ENCODE data around the gene FOSB.

FOSB gene

DNA sequence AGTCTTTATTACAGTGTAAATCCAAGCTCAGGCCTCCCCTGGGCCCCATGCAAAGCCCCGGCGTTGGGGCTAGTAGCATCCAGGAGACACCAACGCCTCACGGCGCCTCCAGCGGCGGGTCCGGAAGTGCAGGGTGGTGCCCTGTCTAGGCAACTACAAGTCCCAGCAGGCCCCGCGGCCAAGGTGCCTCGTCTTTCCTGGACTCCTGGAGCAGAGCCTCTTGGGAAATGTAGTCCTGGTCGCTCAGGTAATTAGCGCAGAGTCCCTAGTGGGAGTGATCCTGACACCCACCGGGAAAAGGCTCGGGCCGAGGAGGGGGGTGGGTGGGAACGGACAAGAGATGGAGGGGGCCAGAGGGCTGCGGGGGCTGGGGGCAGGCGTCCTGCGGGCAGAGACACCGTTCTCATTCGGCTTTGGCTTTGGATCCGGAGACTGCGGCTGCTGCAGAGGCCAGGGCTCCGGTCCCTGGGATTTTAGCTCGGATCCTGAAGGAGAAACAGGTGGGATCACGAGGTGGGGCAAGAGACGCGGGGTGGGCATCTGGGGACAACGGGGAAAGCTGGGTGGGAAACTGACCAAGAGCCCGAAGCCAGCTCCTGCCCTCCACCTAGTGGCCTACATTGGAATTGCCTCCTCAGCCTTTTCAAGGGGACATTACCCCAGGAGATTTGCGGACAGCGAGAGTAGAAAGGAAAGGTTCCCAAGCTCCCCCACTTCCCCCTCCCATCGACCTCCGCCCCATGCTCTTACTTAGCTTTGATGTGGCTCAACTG is 17.7 kb downstream of the FOSB start:
- DNase-seq: peak; percentile 94

DNA sequence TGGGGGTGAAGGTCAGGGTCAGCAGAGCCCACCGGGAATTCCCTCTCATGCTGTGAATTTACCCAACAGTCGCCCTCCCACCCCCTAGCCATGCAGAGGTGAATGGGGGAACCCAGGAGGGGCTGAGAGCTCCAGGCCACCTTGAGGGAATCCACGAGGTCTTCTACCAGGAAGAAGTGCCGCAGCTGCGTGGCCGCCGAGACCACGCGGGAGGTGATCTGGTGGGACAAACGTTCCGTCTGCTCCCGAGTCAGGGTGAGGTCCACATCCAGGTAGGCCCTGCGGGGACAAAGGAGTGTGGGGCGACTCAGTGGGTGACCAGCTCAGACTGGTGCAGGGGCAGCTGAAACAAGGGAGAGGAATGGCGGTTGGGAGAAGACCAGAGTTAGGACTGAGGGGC is 20.9 kb downstream of the FOSB start:
- no peak for DNase-seq

DNA sequence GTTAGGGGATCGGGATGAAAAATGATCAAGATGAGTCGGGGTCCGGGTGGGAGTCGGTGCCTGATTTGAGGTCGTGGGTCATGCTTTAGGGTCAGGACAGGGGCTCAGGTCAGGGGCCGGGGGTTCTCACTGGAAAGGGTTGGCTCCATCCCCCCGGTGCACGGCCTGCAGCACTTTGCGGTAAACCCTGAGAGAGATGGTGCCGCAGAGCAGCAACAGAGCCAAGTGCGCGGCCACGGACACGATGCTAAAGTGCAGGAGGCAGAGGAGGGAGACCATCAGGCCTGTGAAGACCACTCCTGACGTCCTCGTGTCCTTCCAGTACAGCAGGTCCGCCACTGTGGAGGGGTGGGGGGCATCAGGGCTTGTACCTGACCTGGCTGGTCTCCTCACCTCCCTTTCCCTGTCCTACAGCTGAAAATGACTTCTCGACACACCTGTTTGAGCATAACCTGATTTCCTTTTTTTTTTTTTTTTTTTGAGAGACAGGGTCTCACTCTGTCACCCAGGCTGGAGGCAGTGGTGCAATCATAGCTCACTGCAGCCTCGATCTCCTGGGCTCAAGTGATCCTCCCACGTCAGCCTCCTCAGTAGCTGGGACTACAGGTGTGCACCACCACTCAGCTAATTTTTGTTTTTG is 21.5 kb downstream of the FOSB start:
- DNase-seq: no peak

DNA sequence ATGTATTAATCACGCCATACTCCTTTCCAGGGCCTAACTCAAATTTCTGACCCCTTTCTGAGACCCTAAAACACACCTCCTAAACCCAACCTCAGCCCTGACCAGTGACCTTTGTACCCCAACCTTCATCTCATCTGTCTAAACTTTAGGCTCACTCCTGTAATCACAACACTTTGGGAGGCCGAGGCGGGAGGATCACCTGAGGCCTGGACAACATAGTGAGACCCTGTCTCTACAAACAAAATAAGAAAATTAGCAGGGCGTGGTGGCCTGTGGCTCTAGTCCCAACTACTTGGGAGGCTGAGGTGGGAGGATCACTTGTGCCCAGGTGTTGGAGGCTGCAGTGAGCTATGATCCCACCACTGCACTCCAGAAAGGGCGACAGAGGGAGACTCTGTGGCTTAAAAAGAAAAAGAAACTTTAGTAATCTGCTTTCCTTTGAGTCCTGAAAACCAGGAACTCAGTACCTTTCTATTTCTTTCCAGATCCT is 24.4 kb downstream of the FOSB start:
- no peak for DNase-seq

DNA sequence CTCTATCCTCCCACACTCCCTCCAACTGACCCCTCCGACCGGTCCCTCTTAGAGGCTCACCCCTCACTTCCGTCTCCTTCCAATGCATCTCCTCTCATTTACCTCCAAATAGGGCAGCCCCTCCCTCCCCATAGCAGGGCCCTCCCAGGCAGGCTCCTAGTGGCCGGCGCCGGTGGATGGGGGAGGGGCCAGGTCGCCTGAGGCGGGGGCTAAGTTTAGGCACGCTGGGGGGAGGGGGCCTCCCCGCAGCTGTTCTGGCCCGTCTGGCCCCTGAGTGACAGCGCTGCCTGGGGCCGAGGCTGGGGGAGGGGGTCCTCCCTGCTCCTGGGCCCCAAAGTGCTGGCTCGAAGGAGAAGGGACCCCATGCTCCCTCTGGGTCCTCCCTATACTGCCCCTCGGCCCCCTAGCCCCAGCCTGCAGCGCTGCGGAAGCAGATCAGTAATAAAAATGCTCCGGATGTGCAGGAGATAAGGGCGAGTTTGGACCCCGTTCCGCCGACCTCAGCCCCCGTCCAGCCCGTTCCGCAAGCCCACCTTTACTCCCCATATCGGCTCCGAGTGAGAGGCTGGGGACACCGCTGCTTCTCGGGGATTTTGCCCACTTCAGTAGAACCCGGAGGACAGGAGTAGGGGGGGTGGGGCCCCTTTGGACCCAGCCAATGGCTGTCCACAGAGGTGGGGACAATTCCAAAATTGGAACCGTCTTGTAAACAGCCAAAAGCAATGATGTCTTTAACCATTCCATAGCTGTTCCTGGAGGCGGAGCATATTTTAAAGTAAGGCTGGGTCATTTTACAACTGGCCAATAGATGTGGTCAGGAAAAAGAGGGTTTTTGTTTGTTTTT is 25.1 kb downstream of the FOSB start:
- peak; percentile 75 for DNase-seq

DNA sequence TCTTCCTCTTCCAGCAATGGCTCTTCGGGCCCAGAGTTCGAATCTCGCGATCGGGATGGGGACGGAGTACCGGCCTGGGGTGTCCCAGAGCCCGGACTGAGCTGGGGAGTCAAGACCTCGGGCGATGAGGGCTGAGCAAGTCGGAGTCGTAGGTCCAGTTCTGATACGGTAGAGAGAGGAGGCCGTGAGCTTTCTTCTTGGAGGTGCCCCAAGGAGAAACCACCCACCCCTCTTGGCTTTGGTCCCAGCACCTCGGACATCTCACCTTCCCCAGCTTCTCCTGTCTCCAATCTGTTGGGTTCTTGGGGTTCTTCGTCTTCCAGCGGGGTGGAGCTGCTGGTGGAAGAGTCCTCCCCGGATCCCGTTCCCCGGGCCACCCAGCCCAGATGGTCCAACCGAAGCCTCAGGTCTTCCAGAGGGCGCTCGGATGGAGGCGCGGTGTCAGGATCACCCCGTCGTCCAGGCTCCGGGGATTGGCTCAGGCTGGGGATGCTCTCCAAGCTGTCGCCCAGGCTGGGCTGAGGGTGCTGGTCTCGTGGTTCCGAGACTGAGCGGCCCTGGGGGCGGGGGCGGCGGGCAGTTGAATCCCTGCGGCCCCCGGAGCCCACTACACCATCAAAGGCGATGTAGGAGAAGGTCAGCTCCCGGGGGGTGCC is 26.6 kb downstream of the FOSB start:
- DNase-seq: no peak

DNA sequence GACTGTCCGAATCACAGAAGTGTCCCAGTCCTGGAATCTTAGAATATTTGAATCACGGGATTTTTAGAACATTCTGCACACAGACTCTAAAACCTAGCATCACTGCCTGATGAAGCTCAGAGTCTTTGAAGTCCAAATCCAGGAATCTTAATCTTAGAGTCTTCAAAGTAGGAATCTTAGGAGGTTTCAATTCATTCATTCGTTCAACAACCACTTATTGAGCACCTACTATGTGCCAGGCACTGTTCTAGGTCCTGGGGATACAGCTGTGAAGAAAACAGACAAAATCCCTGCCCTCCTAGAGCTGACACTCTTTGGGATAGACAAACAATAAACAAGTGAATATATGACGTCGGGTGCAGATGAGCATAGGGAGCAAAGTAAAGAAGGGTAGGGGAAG is 27.4 kb downstream of the FOSB start:
- DNase-seq: no peak

DNA sequence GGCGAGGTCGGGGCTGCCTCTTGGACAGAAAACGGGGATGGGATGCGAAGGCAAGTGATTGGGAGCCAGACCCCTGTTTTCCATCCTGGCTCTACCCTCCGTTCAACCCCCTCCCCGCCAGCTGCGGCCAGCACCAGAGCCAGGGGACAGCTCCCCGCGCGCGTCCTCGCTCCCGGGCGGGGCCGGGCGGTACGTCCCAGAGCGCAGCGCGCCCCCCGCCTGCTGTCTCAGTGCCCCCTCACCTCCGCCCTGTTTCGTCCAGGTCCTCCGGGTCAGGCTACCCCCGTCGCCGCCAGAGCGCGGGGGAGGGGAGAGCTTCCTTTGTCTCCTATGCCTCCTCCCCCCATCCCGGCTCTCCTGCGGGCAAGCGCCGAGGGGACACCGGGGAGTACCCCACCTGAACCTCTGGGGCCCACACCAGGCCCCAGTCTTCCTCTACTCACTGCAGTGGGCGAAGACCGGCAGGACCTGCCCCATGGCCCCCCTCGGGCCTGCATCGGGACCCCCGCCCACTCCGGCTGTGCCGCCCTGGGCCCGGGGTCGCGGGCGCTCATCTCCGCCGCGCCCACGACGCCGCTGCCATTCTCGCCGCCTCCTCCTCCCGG is 28.7 kb downstream of the FOSB start:
- peak; percentile 70 for DNase-seq

DNA sequence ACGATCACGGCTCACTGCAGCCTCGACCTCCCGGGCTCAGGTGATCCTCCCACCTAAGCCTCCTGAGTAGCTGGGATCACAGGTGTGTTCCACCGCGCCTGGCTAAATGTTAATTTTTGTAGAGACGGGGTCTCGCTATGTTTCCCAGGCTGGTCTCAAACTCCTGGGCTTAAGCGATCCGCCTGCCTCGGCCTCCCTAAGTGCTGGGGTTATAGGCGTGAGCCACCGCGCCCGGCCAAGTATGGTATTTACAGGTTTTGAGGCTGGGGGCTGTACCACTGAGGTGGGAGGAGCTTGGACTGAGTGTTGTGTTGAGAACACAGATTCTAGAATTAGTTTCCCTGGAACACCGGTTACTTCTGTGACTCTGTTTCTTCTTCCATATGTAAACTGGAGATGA is 30.0 kb downstream of the FOSB start:
- no peak for DNase-seq

DNA sequence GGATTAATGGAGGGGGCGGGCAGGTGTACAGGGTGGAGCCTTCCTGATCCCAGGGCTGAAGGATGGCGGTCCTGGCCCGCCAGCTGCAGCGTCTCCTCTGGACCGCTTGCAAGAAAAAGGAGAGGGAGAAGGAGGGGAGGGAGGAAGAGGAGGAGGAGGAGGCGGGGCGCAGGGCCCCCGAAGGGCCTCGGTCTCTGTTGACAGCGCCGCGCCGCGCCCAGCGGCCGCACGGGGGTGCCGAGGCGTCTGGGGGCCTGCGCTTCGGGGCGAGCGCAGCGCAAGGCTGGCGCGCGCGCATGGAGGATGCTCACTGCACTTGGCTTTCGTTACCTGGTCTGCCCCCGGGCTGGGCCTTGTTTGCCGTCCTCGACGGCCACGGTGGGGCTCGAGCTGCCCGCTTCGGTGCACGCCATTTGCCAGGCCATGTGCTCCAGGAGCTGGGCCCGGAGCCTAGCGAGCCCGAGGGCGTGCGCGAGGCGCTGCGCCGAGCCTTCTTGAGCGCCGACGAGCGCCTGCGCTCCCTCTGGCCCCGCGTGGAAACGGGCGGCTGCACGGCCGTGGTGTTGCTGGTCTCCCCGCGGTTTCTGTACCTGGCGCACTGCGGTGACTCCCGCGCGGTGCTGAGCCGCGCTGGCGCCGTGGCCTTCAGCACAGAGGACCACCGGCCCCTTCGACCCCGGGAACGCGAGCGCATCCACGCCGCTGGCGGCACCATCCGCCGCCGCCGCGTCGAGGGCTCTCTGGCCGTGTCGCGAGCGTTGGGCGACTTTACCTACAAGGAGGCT is 30.8 kb downstream of the FOSB start, which contains the start of gene PPM1N:
Gene PPM1N (plus strand): TSS at position 33 of the 785 bp plus-strand sequence. CDS start 30 bp downstream, at position 63.
- DNase-seq: no peak

DNA sequence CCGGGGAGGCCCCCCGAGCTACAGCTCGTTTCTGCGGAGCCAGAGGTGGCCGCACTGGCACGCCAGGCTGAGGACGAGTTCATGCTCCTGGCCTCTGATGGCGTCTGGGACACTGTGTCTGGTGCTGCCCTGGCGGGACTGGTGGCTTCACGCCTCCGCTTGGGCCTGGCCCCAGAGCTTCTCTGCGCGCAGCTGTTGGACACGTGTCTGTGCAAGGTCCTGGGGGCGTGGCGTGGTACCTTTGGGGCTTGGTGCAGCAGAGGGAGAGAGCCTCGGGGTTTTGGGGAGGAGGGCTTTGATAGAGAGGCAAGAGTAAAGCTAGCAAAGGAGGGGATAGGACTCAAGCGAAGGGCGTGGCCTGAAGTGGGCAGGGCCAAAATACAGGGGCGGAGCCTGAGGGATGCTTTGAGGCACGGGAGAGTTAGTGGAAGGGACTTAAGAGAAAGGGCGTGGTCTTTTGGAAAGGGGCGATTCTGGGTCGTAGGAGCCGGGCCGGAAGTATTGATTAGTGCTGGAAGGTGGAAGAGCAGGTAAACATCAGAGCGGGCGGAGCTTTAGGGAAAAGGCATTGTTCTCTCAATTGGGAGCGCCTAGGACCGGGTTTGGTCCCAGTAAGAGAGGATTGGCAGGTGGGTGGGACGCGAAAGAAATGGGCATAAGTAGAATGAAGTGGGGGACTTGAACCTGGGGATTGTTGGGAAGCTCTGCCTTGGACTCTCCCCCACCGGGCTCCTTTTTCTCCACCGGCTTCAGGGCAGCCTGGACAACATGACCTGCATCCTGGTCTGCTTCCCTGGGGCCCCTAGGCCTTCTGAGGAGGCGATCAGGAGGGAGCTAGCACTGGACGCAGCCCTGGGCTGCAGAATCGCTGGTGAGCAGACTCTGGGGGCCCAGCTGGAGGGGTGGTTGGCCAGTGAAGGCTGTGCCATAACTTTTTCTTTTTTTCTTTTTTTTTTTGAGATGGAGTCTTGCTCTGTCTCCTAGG is 31.7 kb downstream of the FOSB start:
- no peak for DNase-seq

DNA sequence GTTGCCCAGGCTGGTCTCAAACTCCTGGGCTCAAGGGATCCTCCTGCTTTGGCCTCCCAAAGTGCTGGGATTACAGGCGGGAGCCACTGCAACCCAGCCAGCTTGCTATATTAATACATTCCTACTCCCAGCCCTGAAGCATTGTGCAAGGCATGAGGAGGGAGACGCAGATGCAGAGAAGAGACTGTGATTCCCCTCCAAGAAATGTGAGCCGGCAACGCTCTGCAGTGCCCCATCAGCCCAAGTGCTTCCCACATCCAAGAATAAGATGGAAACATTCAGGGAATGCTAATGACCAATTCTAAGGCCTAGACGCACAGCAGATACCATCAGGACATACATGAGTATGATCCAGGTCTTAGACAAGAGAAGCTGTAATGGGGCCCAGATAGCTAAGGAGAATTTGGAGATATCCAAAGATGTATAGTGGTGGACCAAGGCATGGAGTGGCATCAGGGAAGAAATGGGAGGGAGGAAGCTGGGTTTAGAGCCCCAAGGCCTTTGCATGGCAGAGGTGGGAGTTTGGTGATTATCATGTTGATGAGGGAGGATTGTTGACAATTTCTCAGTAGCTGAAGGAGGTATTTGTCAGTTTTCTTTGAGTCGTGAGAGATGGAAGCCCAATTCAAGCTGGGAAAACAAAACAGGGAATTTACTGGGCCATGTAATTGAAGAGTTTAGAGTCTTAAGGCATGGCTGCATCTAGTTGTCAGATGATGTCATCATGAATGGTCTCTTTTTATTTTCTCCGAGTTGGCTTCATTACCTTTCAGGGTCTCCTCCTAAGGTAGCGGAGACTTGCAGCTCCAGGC is 33.3 kb downstream of the FOSB start:
- no peak for DNase-seq

DNA sequence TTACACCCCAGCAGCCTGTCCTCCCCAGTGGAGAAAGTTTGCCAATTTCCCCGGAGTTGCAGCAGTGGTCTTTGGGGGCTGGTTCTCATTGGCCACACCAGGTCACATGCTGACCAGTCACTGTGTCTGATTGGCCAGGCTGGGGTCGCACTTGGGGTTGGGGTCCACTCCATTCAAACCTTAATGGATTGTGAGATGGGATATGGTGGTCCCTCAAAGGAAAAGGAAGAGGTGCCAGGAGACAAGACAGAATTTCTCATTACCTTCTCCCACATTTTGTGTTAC is 33.9 kb downstream of the FOSB start:
- no peak for DNase-seq

DNA sequence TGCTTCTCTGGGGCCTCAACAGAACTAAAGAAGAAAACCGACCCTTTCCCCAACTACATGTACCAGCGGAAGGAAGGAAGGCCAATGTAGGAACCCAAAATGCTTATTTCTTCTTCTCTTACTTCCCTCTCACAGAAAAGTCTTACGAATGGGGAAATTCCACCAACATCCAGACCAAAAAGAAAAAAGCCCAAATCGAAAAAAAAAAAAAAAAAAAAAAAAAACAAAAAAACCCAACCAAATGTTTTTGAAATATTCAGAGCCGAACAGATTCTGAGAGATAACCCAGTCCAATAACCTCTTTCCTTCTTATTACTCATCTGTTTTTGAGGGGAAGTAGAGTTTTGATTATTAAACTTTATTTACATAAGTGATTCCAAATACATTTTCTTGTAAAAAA is 34.3 kb downstream of the FOSB start:
- no peak for DNase-seq

DNA sequence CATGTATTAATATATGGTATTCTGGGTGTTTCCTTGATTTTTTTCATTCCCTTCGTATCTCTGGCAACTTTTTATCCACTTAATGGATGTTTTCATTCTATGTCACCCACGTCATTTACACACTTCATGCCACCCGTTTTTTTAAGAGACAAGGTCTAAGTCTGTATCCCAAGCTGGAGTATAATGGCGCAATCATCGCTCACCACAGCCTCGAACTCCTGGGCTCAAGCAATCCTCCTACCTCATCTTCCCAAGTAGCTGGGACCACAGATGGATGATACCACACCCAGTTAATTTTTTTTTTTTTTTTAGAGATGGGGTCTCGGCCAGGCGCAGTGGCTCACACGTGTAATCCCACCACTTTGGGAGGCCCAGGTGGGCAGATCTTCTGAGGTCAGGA is 36.1 kb downstream of the FOSB start:
- no peak for DNase-seq

DNA sequence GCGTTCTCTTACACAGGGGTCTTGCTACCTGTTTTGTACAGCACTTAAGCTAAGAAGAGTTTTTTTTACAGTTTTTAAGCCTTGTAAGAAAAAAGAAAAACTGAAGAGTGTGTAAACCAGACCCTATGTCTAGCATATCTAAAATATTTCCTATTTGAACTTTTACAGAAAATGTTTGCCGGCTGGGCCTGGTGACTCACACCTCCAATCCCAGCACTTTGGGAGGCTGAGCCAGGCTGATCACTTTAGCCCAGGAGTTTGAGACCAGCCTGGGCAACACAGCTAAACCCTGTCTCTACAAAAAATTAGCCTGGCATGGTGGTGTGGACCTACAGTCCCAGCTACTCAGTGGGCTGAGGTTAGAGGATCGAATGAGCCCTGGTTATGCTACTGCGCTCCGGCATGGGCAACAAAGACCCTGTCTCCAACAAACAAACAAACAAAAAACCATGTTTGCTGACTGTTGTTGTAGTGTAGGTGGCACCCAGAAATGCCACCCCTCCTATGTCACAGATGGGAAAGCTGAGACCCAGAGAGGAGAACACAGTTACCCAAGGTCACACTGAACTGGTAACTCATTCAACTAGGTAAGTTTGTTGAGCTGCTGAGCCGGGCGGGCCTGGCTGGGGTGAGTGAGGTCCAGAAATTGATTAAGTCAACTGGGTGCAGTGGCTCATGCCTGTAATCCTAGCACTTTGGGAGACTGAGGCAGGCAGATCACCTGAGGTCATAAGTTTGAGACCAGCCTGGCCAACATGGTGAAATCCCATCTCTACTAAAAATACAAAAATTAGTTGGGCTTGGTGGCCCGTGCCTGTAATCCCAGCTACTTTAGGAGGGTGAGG is 37.6 kb downstream of the FOSB start:
- DNase-seq: no peak

DNA sequence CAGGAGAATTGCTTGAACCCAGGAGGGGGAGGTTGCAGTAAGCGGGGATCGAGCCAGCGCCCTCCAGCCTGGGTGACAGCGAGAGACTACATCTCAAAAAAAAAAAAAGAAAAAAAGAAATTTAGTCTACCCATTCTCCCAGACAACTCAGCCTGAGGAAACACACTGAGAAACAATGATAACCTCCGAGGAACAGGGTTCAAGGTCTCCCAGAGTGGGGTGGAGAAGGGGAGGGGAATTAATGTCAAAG is 38.1 kb downstream of the FOSB start:
- DNase-seq: no peak

DNA sequence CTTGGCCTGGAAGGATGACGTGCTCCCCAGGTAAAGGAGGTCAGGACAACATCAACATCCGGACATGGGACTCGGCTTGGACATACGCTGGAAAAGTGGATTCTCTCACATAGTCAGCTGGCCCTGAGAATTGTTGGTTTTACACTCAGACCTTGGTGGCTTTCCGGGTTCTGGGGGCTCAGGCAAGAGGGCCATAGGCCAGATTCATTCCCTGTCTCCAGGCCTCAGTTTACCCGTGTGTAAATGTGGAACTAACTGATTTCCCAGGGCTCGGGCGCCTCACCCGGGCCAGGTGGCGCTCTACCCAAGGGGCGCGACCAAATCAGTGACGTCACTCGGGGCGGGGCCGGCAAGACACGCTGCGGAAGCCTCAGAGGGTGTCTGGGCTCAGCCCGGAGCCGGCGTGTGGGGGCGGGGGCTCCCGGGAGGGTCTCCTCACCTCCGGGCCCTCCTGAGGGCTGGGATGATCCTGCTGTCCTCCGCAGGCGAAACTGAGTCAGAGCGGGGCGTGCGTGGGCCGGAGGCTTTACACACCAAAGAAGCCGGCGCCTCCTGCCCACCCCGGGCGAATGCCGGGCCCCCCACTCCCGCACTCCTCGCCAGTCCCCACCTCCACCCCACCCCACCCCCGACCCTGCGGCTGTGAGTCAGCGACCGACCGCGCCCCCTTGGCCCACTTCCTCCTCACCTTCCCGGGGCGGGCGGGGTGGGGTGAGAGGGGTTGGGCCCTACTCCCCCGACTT is 38.6 kb downstream of the FOSB start:
- DNase-seq: peak; percentile 90

All from left hindlimb (tissue), 1 donor.